ENCODE results near the gene DHRS7C. TPM values are rescaled to one million over a fixed set of nuclear protein-coding genes. Genes with fewer than 3 reads are reported as not detected.

DHRS7C gene
- not detected for total RNA-seq
- total RNA-seq (2013), result not detected
- 0 to 0.07 (median 0) reads per million in 29 experiments for total RNA-seq

- 80% methylated on average over 10 of the region's 15 CpGs for whole genome bisulfite sequencing (ENCODE audit: insufficient coverage)
- ChIA-PET CTCF (no interaction called here), POLR2A (no interaction called here)
- Mint-ChIP-seq H3K27me3 (peaks cover 6 to 10% of the 10 kb centered on the region in 2 donors), H3K4me1 (no peaks in the 10 kb centered on the region), H3K36me3 (no peaks in the 10 kb centered on the region), H3K27ac (no peak within 1 kb of the TSS), H3K9me3 (no peaks in the 10 kb centered on the region), H3K4me3 (no peak within 1 kb of the TSS)
- no peak within 1 kb of the TSS for H3K27ac ChIP-seq (ENCODE audit: low read length)
- DNase-seq (no peak), ATAC-seq (replicated peaks in 1 of 4) (no peak)
- H3K27me3 ChIP-seq (replicated peaks in 1 of 2; ENCODE audit: control insufficient read depth in 2 of 2, extremely low read depth in 1 of 2, insufficient read depth in 2 of 2, low read length in 1 of 2), result no peaks in the 10 kb centered on the region
- no peaks in the 10 kb centered on the region for H3K9me3 ChIP-seq
- no peaks in the 10 kb centered on the region for H3K4me1 ChIP-seq (ENCODE audit: control insufficient read depth in 1 of 2, extremely low read depth in 1 of 2, insufficient read depth in 2 of 2, low read length in 2 of 2)
- H3K4me3 ChIP-seq (ENCODE audit: control insufficient read depth in 1 of 2, extremely low read depth in 1 of 2, low read length in 1 of 2), result no peak within 1 kb of the TSS
- H3K36me3 ChIP-seq (ENCODE audit: control insufficient read depth in 2 of 2, extremely low read depth in 1 of 2, insufficient read depth in 1 of 2, low read length in 1 of 2), result no peaks in the 10 kb centered on the region
These were observed at the start of gene DHRS7C for GRCh38 chr17:9790889-9791876. Gene DHRS7C, minus strand, starts transcription at chr17:9791592. Its CDS starts 308 bp downstream, at chr17:9791284.

- CTCF ChIA-PET, result no interaction called here
- Histone ChIP-seq H3K4me1 (ENCODE audit: control insufficient read depth in 1 of 2, extremely low read depth in 1 of 2, insufficient read depth in 2 of 2, low read length in 2 of 2) (no peaks in the 10 kb centered on the region), H3K4me3 (ENCODE audit: control insufficient read depth in 1 of 2, extremely low read depth in 1 of 2, low read length in 1 of 2) (no peak overlapping the region), H3K27me3 (replicated peaks in 1 of 2; ENCODE audit: control insufficient read depth in 2 of 2, extremely low read depth in 1 of 2, insufficient read depth in 2 of 2, low read length in 1 of 2) (peaks cover 0 to 7% of the 10 kb centered on the region in 2 experiments), H3K9me3 (no peaks in the 10 kb centered on the region), H3K27ac (ENCODE audit: low read length) (no peak overlapping the region), H3K36me3 (ENCODE audit: control insufficient read depth in 2 of 2, extremely low read depth in 1 of 2, insufficient read depth in 1 of 2, low read length in 1 of 2) (no peaks in the 10 kb centered on the region)
- DNase-seq (no peak), ATAC-seq (replicated peaks in 1 of 4) (no peak)
- Mint-ChIP-seq H3K27me3 (peaks cover 24 to 27% of the 10 kb centered on the region in 2 donors), H3K4me1 (no peaks in the 10 kb centered on the region), H3K36me3 (no peaks in the 10 kb centered on the region), H3K27ac (no peak overlapping the region), H3K4me3 (no peak overlapping the region), H3K9me3 (no peaks in the 10 kb centered on the region)
- POLR2A ChIA-PET, result no interaction called here
- WGBS (ENCODE audit: insufficient coverage), result 38% methylated on average over 4 of the region's 4 CpGs
These were observed 48.0 kb upstream of the DHRS7C start for GRCh38 chr17:9839433-9839832.

GRCh38 chr17:9837551-9838471, 46.4 kb upstream of the DHRS7C start:
- ChIA-PET CTCF (no interaction called here), POLR2A (no interaction called here)
- H3K27ac ChIP-seq (ENCODE audit: low read length), result no peak overlapping the region
- Mint-ChIP-seq H3K4me1 (no peaks in the 10 kb centered on the region), H3K4me3 (no peak overlapping the region), H3K27me3 (peaks cover 21 to 23% of the 10 kb centered on the region in 2 donors), H3K27ac (no peak overlapping the region), H3K9me3 (no peaks in the 10 kb centered on the region), H3K36me3 (no peaks in the 10 kb centered on the region)
- no peaks in the 10 kb centered on the region for H3K36me3 ChIP-seq (ENCODE audit: control insufficient read depth in 2 of 2, extremely low read depth in 1 of 2, insufficient read depth in 1 of 2, low read length in 1 of 2)
- H3K4me3 ChIP-seq (ENCODE audit: control insufficient read depth in 1 of 2, extremely low read depth in 1 of 2, low read length in 1 of 2), result no peak overlapping the region
- DNase-seq (no peak), ATAC-seq (replicated peaks in 1 of 4) (no peak)
- H3K4me1 ChIP-seq (ENCODE audit: control insufficient read depth in 1 of 2, extremely low read depth in 1 of 2, insufficient read depth in 2 of 2, low read length in 2 of 2), result no peaks in the 10 kb centered on the region
- H3K9me3 ChIP-seq, result no peaks in the 10 kb centered on the region
- 81% methylated on average over 7 of the region's 11 CpGs for WGBS (ENCODE audit: insufficient coverage)
- H3K27me3 ChIP-seq (replicated peaks in 1 of 2; ENCODE audit: control insufficient read depth in 2 of 2, extremely low read depth in 1 of 2, insufficient read depth in 2 of 2, low read length in 1 of 2), result peaks cover 0 to 7% of the 10 kb centered on the region in 2 experiments

GRCh38 chr17:9833922-9834321, 42.5 kb upstream of the DHRS7C start:
- DNase-seq (no peak), ATAC-seq (replicated peaks in 1 of 4) (no peak)
- Mint-ChIP-seq H3K27me3 (peaks cover 9 to 16% of the 10 kb centered on the region in 2 donors), H3K4me3 (no peak overlapping the region), H3K9me3 (no peaks in the 10 kb centered on the region), H3K27ac (no peak overlapping the region), H3K36me3 (no peaks in the 10 kb centered on the region), H3K4me1 (no peaks in the 10 kb centered on the region)
- Histone ChIP-seq H3K27me3 (replicated peaks in 1 of 2; ENCODE audit: control insufficient read depth in 2 of 2, extremely low read depth in 1 of 2, insufficient read depth in 2 of 2, low read length in 1 of 2) (peaks cover 0 to 2% of the 10 kb centered on the region in 2 experiments), H3K27ac (ENCODE audit: low read length) (no peak overlapping the region), H3K4me3 (ENCODE audit: control insufficient read depth in 1 of 2, extremely low read depth in 1 of 2, low read length in 1 of 2) (no peak overlapping the region), H3K4me1 (ENCODE audit: control insufficient read depth in 1 of 2, extremely low read depth in 1 of 2, insufficient read depth in 2 of 2, low read length in 2 of 2) (no peaks in the 10 kb centered on the region), H3K9me3 (no peaks in the 10 kb centered on the region), H3K36me3 (ENCODE audit: control insufficient read depth in 2 of 2, extremely low read depth in 1 of 2, insufficient read depth in 1 of 2, low read length in 1 of 2) (no peaks in the 10 kb centered on the region)
- CTCF ChIA-PET, result no interaction called here
- POLR2A ChIA-PET, result no interaction called here
- no CpG with 5 or more reads among the region's 4 CpGs for WGBS (ENCODE audit: insufficient coverage)

GRCh38 chr17:9830711-9831110, 39.3 kb upstream of the DHRS7C start:
- Mint-ChIP-seq H3K4me3 (no peak overlapping the region), H3K9me3 (no peaks in the 10 kb centered on the region), H3K27me3 (peaks cover 0 to 7% of the 10 kb centered on the region in 2 donors), H3K4me1 (no peaks in the 10 kb centered on the region), H3K36me3 (no peaks in the 10 kb centered on the region), H3K27ac (no peak overlapping the region)
- no peak overlapping the region for H3K27ac ChIP-seq (ENCODE audit: low read length)
- H3K4me1 ChIP-seq (ENCODE audit: control insufficient read depth in 1 of 2, extremely low read depth in 1 of 2, insufficient read depth in 2 of 2, low read length in 2 of 2), result no peaks in the 10 kb centered on the region
- no peak overlapping the region for H3K4me3 ChIP-seq (ENCODE audit: control insufficient read depth in 1 of 2, extremely low read depth in 1 of 2, low read length in 1 of 2)
- WGBS (ENCODE audit: insufficient coverage), result no CpG with 5 or more reads among the region's 2 CpGs
- POLR2A ChIA-PET, result no interaction called here
- H3K9me3 ChIP-seq, result no peaks in the 10 kb centered on the region
- H3K27me3 ChIP-seq (replicated peaks in 1 of 2; ENCODE audit: control insufficient read depth in 2 of 2, extremely low read depth in 1 of 2, insufficient read depth in 2 of 2, low read length in 1 of 2), result peaks cover 0 to 9% of the 10 kb centered on the region in 2 experiments
- CTCF ChIA-PET, result no interaction called here
- DNase-seq (no peak), ATAC-seq (replicated peaks in 1 of 4) (no peak)
- no peaks in the 10 kb centered on the region for H3K36me3 ChIP-seq (ENCODE audit: control insufficient read depth in 2 of 2, extremely low read depth in 1 of 2, insufficient read depth in 1 of 2, low read length in 1 of 2)

GRCh38 chr17:9829343-9829742, 38.0 kb upstream of the DHRS7C start:
- DNase-seq (no peak), ATAC-seq (replicated peaks in 1 of 4) (no peak)
- Mint-ChIP-seq H3K4me3 (no peak overlapping the region), H3K27ac (no peak overlapping the region), H3K36me3 (no peaks in the 10 kb centered on the region), H3K9me3 (no peaks in the 10 kb centered on the region), H3K27me3 (peaks cover 0 to 7% of the 10 kb centered on the region in 2 donors), H3K4me1 (no peaks in the 10 kb centered on the region)
- ChIA-PET CTCF (no interaction called here), POLR2A (no interaction called here)
- Histone ChIP-seq H3K27ac (ENCODE audit: low read length) (no peak overlapping the region), H3K4me1 (ENCODE audit: control insufficient read depth in 1 of 2, extremely low read depth in 1 of 2, insufficient read depth in 2 of 2, low read length in 2 of 2) (no peaks in the 10 kb centered on the region), H3K4me3 (ENCODE audit: control insufficient read depth in 1 of 2, extremely low read depth in 1 of 2, low read length in 1 of 2) (no peak overlapping the region), H3K36me3 (ENCODE audit: control insufficient read depth in 2 of 2, extremely low read depth in 1 of 2, insufficient read depth in 1 of 2, low read length in 1 of 2) (no peaks in the 10 kb centered on the region), H3K9me3 (no peaks in the 10 kb centered on the region), H3K27me3 (replicated peaks in 1 of 2; ENCODE audit: control insufficient read depth in 2 of 2, extremely low read depth in 1 of 2, insufficient read depth in 2 of 2, low read length in 1 of 2) (peaks cover 0 to 17% of the 10 kb centered on the region in 2 experiments)
- no CpG with 5 or more reads among the region's 2 CpGs for WGBS (ENCODE audit: insufficient coverage)
